ENCODE results near the gene NADSYN1. TPM values are rescaled to one million over a fixed set of nuclear protein-coding genes. Genes with fewer than 3 reads are reported as not detected.
A peak's percentile ranks its signal among the peaks of the same experiment; 100 is the strongest.

Gene NADSYN1
- total RNA-seq, 4 donors from 2014 or later: 54.2 to 85.9 (median 70.0) TPM

DNA sequence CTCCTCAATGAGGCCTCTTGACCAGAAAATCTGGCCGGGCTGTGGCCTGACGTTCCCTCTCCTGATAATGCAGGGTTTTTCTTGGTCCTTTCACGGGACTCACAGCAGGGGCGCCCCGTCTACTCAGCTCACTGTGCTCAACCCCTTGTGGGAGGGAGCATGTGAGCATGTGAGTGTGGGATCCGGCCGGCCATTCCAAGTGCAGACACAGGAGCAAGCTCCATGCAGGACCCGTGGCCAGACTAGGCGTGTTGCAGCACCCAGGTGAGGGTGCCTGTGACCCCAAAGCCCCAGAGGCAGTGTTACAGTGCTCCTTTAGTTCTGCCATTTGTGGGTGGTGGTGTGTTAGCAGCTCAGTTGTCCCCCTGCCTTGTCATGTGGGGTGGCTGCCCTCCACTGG is 22.8 kb upstream of the NADSYN1 start:
- no peak overlapping the region for H3K27ac ChIP-seq

DNA sequence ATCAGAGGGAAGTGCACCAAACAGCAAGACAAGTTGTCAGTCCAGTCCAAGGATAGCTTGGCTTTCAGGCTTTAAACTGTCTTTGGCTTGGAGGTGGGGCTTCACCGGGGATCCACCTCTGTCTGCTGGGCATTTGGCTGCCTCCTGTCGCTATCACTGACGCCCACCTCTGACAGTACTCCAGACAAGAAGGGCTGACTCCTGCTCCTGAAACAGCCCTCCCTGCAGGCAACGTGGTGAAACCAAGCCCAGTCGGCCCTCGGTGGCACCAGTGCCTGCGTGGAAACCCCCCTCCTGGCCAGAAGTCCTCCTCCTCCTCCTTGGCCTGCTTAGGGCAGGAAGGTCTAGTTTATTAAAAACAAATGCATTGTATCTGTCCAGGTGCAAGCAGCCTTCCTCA is 21.7 kb upstream of the NADSYN1 start:
- no peak overlapping the region for H3K4me3 ChIP-seq
- peaks cover 0 to 19% (median 0%) of the 10 kb centered on the region in 3 donors for H3K36me3 ChIP-seq
- TF ChIP-seq, protein P1, sequence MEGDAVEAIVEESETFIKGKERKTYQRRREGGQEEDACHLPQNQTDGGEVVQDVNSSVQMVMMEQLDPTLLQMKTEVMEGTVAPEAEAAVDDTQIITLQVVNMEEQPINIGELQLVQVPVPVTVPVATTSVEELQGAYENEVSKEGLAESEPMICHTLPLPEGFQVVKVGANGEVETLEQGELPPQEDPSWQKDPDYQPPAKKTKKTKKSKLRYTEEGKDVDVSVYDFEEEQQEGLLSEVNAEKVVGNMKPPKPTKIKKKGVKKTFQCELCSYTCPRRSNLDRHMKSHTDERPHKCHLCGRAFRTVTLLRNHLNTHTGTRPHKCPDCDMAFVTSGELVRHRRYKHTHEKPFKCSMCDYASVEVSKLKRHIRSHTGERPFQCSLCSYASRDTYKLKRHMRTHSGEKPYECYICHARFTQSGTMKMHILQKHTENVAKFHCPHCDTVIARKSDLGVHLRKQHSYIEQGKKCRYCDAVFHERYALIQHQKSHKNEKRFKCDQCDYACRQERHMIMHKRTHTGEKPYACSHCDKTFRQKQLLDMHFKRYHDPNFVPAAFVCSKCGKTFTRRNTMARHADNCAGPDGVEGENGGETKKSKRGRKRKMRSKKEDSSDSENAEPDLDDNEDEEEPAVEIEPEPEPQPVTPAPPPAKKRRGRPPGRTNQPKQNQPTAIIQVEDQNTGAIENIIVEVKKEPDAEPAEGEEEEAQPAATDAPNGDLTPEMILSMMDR (IDR thresholded peaks at IDR 0.05): no peak
- TF ChIP-seq POLR2A (IDR thresholded peaks at IDR 0.05) (no peak), EP300 (IDR thresholded peaks at IDR 0.05) (no peak)
- H3K4me1 ChIP-seq: peaks cover 0 to 14% (median 0%) of the 10 kb centered on the region in 4 donors
- H3K27me3 ChIP-seq: no peaks in the 10 kb centered on the region
- DNase-seq (ENCODE audit: low spot score in 2 of 2): no peak
- no peak overlapping the region for H3K27ac ChIP-seq
- 66 to 67% methylated on average over 7 of the region's 7 CpGs for WGBS, 2 donors
- H3K9me3 ChIP-seq: no peaks in the 10 kb centered on the region

More for the DNA sequence above, 22.8 kb upstream of the NADSYN1 start:
- Histone ChIP-seq H3K4me1 (peaks cover 0 to 14% (median 0%) of the 10 kb centered on the region in 4 donors), H3K36me3 (peaks cover 0 to 8% (median 0%) of the 10 kb centered on the region in 3 donors), H3K27me3 (no peaks in the 10 kb centered on the region), H3K4me3 (no peak overlapping the region), H3K9me3 (no peaks in the 10 kb centered on the region)
- 87 to 89% methylated on average over 5 to 7 of the region's 9 CpGs for WGBS, 2 donors
- TF ChIP-seq EP300 (IDR thresholded peaks at IDR 0.05): no peak
- TF ChIP-seq, protein P1 (IDR thresholded peaks at IDR 0.05): no peak
- TF ChIP-seq POLR2A (IDR thresholded peaks at IDR 0.05): no peak
- DNase-seq (ENCODE audit: low spot score in 2 of 2): no peak

- Histone ChIP-seq H3K36me3 (peaks cover 0 to 37% (median 0%) of the 10 kb centered on the region in 3 donors), H3K4me3 (no peak overlapping the region), H3K4me1 (peaks cover 0 to 14% (median 0%) of the 10 kb centered on the region in 4 donors), H3K27me3 (no peaks in the 10 kb centered on the region), H3K27ac (peak overlapping the region; percentile 11 to 80 (median 38)), H3K9me3 (no peaks in the 10 kb centered on the region)
- WGBS, 2 donors: 65 to 74% methylated on average over 7 of the region's 7 CpGs
- TF ChIP-seq EP300 (IDR thresholded peaks at IDR 0.05): no peak
- TF ChIP-seq, protein P1 (IDR thresholded peaks at IDR 0.05): no peak
- no peak for DNase-seq (ENCODE audit: low spot score in 2 of 2)
These were observed 20.0 kb upstream of the NADSYN1 start for GRCh38 chr11:71432761-71433647.

- H3K27me3 ChIP-seq: no peaks in the 10 kb centered on the region
- peaks cover 0 to 14% (median 0%) of the 10 kb centered on the region in 4 donors for H3K4me1 ChIP-seq
- no peak overlapping the region for H3K4me3 ChIP-seq
- peak in 1 of 2 donors; percentile 52 for DNase-seq (ENCODE audit: low spot score in 2 of 2)
- peaks cover 0 to 45% (median 0%) of the 10 kb centered on the region in 3 donors for H3K36me3 ChIP-seq
- H3K9me3 ChIP-seq: no peaks in the 10 kb centered on the region
- WGBS, 2 donors: 72 to 76% methylated on average over 18 to 19 of the region's 19 CpGs
- H3K27ac ChIP-seq: peak overlapping the region; percentile 31 to 80 (median 58)
- TF ChIP-seq POLR2A (IDR thresholded peaks at IDR 0.05) (no peak), EP300 (IDR thresholded peaks at IDR 0.05) (no peak)
- TF ChIP-seq, protein P1 (IDR thresholded peaks at IDR 0.05): no peak
These were observed 19.2 kb upstream of the NADSYN1 start for GRCh38 chr11:71433648-71434450.

Data from tibial nerve (tissue), 4 donors.